Measurements from ENCODE around the gene CDH4.
"Not testable (repeated sequence)": the region's sequence is repeated elsewhere in the genome, so short reads cannot be mapped to it uniquely, and the experiment has no call there.

The CDH4 gene

DNA sequence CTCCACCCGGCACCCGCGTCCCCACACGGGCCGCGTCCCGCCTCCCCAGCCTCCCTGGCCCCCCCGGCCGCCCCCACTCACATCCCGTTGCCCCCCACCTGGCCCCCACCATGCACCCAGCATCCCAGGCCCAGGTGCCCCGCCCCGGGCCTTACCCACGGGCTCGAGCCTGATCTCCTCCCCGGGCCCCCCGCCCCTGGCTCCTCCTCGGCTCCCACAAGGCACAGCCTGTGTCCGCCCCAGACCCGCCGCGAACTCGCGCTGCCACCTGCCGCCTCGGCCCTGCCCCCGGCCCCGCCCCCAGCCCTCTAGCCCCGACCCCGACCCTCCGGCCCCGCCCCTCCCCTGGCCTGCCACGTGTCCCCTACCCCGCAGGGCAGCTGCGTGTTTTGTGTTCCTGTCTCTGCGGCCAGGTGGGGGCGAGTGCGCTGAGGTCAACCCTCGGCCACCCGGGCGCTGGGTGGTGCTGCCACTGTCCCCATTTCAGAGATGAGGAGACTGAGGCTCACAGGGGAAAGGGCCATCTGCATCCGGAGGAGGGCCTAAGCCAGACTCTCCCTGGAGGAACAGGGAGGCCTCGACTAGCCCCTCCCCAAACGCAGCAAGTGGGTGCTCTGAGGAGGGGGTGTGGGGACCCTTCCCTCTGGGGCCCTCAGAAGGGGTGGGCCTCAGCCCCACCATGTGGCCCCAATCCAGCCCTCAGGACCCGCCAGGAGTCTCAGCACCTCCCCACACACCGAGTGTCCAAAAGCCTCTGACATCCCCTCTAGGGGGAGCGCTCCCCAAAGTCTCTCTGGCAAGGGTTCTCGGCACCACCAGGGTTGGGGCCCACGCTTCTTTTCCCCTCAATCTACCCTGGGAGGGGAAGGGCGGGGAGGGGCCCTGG lies 713.8 kb downstream of the CDH4 start:
- DNase-seq = no peak

DNA sequence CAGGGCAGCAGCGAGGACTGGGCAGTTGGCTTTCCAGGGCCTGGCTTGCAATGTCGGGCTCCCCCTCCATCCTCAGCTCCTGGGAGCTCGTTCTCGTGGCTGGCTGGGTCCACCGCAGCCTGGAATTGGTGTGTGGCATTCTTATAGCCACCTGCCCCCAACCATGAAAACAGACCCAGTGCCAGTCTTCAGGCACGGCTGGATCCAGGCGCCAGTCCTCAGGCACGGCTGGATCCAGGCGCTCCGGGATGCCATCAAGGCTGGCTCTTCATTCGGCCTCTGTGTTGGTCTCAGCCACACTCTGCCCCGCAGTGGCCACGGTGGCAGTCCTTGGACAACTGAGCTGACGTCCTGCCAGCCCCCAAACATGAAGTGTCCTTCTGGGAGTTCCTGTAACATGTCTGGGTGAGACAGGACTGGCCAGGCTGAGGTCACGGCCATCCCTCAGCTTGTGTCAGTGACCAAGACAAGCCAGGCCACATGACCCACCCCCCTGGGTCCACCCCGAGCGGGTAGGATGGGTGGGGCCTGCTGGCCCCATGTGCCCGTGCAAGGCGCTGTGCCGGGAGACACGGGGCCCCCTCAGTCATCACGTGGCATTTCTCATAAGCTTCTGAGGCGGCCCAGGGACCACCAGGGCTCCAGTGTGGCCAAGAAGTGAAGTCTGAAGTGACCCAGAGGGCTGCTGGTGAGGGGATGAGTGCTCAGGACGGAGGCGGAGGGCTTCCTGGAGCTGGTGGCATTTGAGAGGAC lies 714.6 kb downstream of the CDH4 start:
- DNase-seq = no peak

DNA sequence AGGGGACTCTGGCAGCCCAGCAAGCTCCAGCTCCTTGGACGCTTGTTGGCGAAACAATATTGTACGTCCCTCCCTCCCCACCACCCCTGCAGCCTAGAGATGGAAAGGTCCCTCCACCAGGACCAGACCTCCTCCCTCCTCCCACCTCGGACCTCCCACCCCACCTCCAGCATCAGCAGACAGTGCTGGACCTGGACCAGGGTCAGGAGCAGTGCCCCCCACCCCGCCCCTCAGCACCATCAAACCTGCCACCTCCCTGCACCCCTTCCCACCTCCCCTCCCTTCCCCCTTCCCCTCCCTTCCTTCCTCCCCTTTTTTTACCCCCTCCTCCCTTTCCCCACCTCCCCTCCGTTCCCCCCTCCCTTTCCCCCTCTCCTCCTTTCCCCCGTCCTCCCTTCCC lies 715.2 kb downstream of the CDH4 start:
- no peak for DNase-seq

DNA sequence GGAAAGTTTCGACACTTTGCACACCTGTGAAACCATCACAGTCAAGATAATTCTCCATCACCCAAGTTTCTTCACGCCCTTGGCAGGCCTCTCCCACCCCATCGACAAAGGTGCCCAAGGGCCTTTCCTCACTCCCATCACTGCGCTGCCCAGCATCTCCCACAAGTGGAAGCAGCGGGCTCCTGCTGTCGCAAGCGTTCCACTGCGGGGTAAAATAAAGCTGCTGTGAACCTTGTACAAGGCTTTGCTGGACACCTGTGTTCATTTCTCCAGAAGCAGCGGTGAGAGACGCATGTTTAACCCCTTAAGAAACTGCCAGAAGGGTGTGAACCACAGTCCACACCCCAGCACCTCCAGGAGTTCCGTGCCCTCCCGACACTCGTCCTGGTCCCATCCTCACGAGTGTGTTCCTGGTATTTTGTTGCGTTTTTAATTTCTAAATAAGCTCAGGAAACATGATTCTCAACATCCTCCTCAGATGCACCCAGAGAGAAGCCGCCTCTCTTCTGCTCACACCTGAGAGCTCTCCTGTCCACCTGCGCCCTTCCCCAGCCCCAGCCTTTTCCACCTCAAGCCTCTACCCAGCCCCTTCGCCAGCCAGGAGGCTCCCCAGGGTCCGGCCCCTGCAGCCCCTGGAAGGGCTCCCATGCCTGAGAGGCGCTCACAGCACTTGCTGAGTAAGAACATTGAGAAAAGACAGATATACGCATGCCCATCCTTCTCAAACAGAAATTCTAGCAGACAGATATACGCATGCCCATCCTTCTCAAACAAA lies 716.2 kb downstream of the CDH4 start:
- no peak for DNase-seq

DNA sequence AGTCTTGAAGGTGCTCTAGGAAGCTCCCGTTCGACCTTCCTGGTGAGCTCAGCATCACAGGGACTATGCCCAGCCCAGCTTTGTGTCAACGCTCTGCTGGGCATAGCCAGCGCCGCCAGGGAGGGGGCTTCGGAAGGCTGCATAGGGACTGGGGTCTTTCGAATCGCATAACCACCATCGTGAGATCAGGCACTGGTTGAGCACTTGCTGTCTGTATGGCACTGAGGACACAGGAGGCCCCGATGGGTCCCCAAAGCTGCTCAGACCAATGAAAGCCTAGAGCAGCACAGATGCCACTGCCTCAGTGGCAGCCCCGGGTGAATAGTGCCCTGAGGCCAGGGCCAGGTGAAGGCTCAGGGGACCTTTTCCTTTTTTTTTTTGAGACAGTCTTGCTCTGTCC lies 716.9 kb downstream of the CDH4 start:
- DNase-seq = no peak

DNA sequence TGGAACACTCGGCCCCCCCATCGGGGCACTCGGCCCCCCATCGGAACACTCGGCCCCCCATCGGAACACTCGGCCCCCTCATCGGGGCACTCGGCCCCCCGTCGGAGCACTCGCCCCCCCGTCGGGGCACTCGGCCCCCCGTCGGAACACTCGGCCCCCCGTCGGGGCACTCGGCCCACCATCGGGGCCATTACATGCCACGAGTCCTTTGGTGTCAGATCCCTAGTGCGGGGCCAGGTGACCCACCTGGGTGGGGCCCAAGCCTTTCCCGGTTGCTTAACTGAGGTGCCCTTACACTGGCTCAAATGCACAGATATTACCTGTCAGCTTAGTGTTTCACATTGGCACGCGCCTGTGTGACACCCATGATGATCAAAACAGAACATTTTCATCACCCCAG lies 717.7 kb downstream of the CDH4 start:
- no peak for DNase-seq

DNA sequence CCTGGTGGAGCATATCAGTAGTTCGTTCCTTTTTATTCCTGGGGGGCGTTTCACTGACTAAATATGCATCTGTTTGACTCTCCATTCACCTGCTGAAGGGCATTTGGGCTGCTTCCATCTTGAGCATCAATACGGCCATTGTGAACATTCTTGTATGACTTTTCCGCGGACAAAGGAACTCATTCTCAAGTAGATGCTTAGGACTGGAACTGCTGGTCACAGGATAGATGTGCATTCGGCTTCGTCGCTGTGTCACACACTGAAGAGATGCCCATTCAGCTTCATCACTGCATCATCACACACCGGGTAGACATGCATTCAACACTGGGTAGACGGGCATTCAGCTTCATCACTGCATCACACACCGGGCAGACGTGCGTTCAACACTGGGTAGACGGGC lies 718.3 kb downstream of the CDH4 start:
- DNase-seq = no peak

DNA sequence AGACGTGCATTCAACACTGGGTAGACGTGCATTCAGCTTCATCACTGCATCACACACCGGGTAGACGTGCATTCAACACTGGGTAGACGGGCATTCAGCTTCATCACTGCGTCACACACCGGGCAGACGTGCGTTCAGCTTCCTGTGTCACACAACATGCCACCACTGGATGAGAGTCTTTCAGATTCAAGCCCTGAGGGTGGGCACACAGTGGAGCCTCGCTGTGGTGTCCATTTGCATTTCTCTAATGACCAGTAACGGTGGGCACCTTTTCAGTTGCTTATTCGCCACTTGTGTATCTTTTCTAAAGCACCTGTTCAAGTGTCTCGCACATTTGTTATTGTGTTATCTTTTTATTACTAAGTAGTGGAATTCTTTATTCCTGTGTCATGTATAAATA lies 719.5 kb downstream of the CDH4 start:
- not testable (repeated sequence) for DNase-seq

DNA sequence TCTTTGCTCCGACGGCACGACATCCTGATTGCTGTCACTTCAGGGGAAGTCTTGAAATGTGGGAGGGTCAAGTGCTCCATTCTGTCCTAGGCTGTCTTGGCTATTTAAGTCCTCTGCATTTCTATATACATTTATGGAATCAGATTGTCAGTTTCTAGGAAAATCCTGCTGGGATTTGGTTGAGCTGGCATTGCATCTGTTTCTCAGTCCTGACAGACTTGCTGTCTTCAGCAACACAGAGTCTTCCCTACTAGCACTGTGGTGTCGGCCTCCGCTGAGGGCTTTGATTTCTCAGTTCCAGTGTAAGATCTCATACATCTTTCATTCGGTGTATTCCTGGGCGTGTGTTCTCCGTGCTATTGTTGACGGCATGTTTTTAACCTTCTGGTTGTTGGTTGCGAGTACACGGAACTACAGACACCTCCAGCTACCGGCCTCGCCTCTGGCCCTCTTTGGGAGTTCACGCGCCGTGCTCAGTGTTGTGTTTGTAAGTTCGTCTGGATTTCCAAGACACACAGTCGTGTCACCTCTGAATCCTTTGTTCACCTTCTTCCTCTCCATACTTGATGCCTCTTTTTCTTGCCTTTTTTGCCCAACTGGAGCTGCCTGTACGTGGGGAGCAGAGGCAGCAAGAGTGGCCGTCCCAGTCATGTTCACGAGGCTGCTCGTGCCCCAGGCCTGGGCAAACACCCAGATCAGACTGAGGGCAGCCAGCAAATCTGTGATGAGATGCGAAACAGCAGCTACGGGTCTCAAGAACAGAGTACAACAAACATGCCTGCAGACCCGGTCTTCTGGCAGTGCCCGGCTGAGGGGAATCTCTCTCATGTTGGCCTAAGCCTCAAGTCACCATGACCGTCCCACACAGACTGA lies 720.8 kb downstream of the CDH4 start:
- DNase-seq = no peak

DNA sequence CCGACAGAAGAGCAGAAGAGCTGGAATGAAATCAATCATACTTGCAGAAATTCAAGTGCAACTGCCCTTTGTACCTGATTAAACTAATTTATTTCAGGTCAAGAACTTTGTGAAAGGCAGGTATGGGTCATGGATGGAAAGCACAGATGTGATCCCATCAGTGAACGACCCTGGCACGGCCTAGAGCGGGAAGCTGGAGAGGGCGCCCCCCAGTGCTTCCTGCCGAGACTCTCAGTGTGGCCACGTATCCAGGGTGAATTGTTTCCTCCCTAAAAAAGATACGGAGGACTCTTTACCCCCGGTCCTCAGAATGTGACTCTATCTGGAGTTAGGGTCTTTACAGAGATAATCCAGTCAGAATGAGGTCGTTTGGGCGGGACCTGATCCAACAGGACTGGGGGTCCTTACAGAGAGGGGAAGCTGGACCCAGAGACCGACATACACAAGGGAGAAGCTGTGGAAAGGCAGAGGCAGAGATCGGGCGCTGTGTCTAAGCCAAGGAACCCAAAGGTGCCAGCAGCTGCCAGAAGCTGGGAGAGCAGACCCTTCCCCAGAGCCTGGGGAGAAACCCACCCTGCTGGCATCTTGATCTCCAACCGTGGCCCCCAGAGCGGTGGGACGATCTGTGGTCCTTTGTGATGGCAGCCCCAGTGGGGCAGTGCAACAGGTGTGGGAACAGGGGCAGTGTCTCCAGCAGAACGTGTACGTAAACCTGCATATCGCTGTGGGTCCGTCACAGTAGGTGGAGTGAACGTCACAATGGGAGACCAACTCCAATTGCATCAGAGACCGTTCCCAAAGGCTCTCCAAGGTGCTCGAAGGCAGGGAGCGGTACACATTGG lies 721.7 kb downstream of the CDH4 start:
- DNase-seq = no peak

DNA sequence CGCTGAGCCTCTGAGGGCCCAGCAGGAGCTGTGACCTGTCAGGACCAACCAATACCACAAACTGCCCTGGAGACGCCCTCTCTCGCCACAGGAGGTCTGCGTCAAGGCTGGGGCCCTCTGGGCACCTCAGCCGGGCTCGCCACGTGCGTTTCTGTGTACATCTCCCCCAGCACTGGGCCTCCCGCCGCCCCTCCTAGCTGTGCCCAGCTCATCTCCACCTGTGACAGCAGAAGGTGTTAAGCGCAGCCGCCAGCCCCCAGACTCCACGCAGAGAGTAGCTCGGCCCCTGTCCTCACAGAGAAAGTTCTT lies 722.2 kb downstream of the CDH4 start:
- no peak for DNase-seq

DNA sequence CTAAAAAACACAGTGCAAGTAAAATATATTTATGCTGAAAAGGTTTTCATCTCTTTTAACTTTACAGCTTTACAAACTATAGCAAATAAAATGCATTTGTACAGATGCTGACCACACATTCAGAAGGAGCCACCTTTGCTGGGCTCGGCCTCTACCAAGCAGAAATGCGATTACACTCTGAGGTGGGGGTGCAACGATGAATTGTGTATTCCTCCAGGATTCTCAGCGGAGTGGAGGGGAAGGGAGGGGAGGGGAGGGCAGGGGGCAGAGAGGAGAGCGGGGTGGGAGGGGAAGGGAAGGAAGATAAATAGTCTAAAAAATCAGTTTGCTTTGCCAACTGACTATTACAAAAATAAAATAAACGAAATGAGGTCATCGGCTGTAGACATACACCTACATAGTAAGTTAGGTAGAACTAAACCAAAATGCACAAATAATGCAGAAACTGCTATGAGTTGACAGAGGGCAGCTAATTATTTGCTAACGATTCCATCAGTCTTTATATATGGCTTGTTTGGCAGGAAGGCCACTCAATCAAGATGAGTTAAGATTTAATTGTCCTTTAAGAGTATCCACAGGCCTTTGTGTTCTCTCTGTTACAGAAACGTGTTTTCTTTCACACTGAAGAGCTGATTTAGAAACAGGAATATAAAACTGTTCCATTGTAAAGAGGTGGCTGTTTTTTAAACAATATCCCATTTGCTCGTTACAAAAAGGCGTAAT lies 723.5 kb downstream of the CDH4 start:
- DNase-seq = no peak

DNA sequence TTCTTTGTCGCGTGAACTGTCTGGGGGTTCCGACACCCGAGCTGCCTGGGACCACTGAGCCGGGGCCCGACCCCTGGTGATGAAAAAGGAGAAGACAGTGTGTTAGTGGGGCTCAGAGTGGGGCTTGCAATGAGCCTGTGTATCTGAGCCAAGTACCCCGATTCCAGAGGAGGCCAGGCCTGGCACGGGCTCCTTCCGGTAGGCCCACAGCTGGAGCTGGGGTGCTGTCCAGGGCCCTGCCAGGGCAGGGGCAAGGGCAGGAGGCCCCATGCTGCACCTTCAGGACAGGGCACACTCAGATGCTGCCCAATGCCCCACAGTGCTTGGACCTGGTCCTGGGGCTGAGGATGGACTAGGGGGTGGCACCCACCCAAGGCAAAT lies 724.2 kb downstream of the CDH4 start:
- no peak for DNase-seq

DNA sequence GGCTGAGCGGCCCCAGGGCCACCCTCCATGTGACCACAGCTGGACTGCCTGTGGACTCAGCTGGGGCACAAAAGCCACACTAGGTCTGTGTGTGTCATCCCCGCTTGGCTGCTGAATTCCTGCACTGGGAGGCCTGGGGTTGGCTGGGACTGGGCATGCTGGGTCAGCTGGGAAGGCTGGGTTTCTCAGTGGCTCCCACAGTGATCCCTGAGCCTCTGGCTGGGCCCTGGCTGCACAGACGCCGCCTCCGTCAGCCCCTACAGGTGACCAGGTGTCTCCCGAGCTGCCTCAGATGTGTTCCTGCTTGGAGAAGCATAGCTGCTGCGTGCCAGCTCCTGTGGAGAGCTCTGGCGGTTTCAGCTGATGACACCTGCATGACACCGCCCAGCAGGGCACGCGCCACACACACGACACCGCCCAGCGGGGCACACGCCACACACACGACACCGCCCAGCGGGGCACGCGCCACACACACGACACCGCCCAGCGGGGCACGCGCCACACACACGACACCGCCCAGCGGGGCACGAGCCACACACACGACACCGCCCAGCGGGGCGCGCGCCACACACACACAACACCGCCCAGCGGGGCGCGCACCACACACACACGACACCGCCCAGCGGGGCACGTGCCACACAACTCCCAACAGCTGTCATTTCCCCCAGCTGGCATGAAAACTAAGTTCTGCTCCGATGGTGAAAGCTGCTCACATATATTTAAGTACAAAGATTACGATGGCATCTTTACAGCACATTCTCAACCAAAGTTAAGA lies 724.8 kb downstream of the CDH4 start:
- DNase-seq = no peak

DNA sequence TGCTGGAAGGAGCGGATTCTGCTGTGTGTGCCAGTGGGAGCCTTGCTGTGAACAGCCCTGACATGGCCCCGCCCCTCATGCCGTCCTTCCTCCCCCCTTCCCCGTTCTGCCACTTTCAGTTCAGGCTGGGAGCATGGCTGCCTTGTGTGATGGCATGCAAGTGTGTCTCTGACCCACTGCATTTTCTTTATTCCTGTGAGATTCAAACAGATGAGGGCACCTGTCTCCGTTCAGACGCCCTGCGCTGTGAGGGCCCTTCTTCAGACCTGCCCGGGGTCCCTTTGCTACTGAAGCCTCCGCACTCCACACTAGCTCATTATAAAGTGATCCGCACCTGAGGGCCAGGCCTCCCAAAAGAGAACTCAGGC lies 725.3 kb downstream of the CDH4 start:
- no peak for DNase-seq

DNA sequence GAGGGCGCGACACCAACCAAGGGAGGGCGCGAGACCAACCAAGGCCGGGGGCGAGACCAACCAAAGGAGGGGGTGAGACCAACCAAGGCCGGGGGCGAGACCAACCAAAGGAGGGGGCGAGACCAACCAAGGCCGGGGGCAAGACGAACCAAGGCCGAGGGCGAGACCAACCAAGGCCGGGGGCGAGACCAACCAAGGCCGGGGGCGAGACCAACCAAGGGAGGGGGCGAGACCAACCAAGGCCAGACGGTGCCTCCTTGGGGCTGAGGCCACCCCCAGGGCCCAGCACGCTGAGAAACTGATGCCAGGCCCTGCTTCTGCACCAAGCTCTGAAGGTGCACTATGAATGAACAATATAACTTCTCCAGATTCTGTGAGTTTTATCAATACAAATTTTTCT lies 726.4 kb downstream of the CDH4 start:
- no peak for DNase-seq

DNA sequence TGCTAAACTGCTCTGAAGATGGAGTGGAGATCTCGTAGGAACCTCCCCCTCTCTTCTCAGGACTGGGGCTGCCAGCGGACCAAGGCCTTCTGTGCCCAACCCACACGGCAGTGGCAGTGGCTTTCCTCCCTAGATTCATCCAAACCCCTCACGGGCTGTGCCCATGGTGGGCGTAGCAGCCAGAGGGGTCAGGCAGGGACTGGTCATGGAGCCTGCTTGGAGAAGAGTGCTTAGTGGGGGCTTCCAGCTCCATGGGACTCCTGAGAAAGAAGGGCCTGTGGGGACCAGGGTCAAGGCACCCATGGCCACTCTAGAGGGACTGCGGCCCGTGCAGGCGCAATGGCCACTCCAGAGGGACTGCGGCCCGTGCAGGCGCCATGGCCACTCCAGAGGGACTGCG lies 727.0 kb downstream of the CDH4 start:
- DNase-seq = no peak

DNA sequence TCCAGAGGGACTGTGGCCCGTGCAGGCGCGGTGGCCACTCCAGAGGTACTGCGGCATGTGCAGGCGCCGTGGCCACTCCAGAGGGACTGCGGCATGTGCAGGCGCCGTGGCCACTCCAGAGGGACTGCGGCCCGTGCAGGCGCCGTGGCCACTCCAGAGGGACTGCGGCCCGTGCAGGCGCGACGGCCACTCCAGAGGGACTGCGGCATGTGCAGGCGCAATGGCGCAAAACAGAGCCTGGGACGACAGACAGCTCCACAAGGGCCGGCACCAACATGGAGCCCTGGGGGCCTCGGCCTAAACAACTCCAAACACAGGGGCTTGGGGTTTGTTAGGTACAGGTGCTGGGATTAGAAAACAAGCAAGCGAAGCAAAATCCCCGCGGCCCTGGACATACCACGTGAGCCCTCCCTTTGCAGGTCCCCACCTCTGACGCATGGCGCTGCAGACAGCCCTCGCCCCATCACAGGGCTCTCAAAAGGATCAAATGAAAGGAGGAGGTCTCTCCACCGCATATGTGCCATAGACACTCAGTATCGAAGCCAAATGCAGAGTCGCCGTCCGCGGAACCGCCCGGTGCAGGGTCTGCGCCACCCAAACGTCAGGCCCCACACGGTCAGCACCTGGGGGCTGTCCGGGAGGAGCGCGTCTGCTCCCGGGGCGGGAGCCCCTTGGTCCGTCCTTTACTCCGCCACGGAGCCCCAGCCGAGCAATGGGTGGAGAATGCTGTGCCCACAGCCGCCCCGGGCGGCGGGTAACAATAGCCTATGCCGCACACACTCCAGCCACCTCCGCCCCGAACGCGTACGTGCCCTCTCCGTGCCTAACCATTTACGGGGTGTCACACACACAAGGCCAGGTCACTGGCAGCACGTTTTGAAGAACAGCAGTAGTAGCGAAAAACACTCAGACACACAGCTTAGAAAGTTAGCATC lies 727.9 kb downstream of the CDH4 start:
- DNase-seq = no peak

Data from NCI-H1436 (cell line).